NT2/D1 (cell line): ENCODE measurements around the gene BUD13.

Experiments used
- DNase-seq: peaks from one replicate; pipeline ENCODE4 v3.0.0-alpha.2; 2011; ENCODE audit warnings: low read depth, low spot score
- H3K27me3 ChIP-seq: 2 replicates; pipeline ENCODE4 v1.6.0; 2011; ENCODE audit warnings: mild to moderate bottlenecking; ENCODE audit not compliant: insufficient read length, insufficient read depth
- H3K36me3 ChIP-seq: 2 replicates; pipeline ENCODE4 v1.6.1; 2011; ENCODE audit warnings: mild to moderate bottlenecking, low read length, mixed read lengths; ENCODE audit not compliant: insufficient read depth, insufficient read length
- H3K4me1 ChIP-seq: 2 replicates; pipeline ENCODE4 v1.5.1; 2011; ENCODE audit not compliant: insufficient read depth, insufficient read length
- H3K4me3 ChIP-seq: 2 replicates; pipeline ENCODE4 v1.5.1; 2011; ENCODE audit warnings: low read depth; ENCODE audit not compliant: insufficient read length
- H3K9ac ChIP-seq: 2 replicates; pipeline ENCODE4 v1.6.0; 2011; ENCODE audit warnings: low read depth; ENCODE audit not compliant: insufficient read length
- H3K9me3 ChIP-seq: 2 replicates; pipeline ENCODE4 v1.5.1; 2011; ENCODE audit warnings: mild to moderate bottlenecking, low read length; ENCODE audit not compliant: insufficient read depth
- SUZ12 ChIP-seq: IDR thresholded peaks from 2 replicates; pipeline ENCODE4 v1.6.1; 2011; ENCODE audit not compliant: insufficient read length, insufficient read depth; ENCODE audit errors: extremely low read depth
- YY1 ChIP-seq: IDR thresholded peaks from 2 replicates; pipeline ENCODE4 v1.6.1; 2011; ENCODE audit not compliant: insufficient read length, insufficient read depth
- ZNF274 ChIP-seq: IDR thresholded peaks from 2 replicates; pipeline ENCODE4 v1.6.1; 2011; ENCODE audit warnings: mild to moderate bottlenecking, low read depth, low read length

Gene BUD13

GRCh38 chr11:116787436-116787785 is 14.6 kb upstream of the BUD13 start:
- H3K4me1 ChIP-seq = peaks cover 8% of the 10 kb centered on the region
- DNase-seq = no peak
- H3K9me3 ChIP-seq = no peaks in the 10 kb centered on the region
- TF ChIP-seq YY1 = no peak
- TF ChIP-seq ZNF274 = no peak
- TF ChIP-seq SUZ12 = no peak
- H3K27me3 ChIP-seq = peaks cover 25% of the 10 kb centered on the region
- H3K36me3 ChIP-seq = peaks cover 47% of the 10 kb centered on the region
- peak overlapping the region; percentile 74 for H3K4me3 ChIP-seq
- peak overlapping the region; percentile 86 for H3K9ac ChIP-seq

- peaks cover 25% of the 10 kb centered on the region for H3K27me3 ChIP-seq
- peaks cover 51% of the 10 kb centered on the region for H3K36me3 ChIP-seq
- peak overlapping the region; percentile 74 for H3K4me3 ChIP-seq
- no peaks in the 10 kb centered on the region for H3K9me3 ChIP-seq
- TF ChIP-seq ZNF274 = no peak
- no peak for TF ChIP-seq YY1
- TF ChIP-seq SUZ12 = no peak
- peaks cover 8% of the 10 kb centered on the region for H3K4me1 ChIP-seq
- H3K9ac ChIP-seq = peak overlapping the region; percentile 86
- no peak for DNase-seq
These were observed 14.2 kb upstream of the BUD13 start for GRCh38 chr11:116786966-116787365.

DNA sequence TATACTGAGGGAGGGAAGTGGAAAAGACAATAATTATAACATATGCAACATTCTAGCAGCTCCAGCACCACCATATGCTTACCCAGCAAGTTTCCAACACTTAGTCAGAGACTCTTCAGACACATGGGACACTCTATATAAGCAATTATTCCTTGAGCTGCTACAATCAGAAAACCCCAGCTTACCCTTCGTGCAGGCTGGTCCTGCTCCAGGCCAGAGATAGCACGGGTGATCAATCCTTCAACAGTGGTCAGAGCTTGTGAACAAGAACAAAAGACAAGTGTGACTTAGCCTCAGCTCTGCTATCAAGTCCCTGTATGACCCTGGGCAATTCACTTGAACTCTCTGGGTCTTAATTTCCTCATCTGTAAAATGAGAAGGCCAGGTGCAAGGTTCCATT is 13.5 kb upstream of the BUD13 start:
- no peak for DNase-seq
- Histone ChIP-seq H3K9ac (no peak overlapping the region), H3K9me3 (no peaks in the 10 kb centered on the region), H3K4me3 (no peak overlapping the region), H3K4me1 (peaks cover 3% of the 10 kb centered on the region), H3K36me3 (peaks cover 53% of the 10 kb centered on the region), H3K27me3 (peaks cover 25% of the 10 kb centered on the region)
- TF ChIP-seq ZNF274 (no peak), SUZ12 (no peak), YY1 (no peak)

DNA sequence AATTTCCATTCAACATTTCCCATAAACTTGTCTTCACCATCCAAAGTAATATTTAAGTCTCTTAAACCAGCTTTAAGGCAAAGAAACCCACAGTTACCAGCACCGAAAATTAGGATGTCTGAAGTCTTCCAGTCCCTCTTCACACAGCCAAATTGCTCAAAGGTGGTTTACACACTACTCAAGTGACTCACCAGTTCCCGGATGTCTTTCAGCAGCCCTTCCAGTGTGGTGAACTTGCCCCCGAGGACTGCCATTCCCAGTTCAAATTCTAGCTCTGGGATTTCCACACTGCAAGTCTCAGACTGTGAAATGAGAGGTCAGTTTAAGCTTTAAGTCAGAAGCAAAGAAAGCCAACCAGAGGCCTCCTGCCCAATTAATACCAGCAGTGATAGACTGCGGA is 9.9 kb upstream of the BUD13 start:
- Histone ChIP-seq H3K4me1 (no peaks in the 10 kb centered on the region), H3K4me3 (no peak overlapping the region), H3K9ac (no peak overlapping the region), H3K27me3 (no peaks in the 10 kb centered on the region), H3K36me3 (peaks cover 82% of the 10 kb centered on the region), H3K9me3 (no peaks in the 10 kb centered on the region)
- no peak for DNase-seq
- TF ChIP-seq YY1 (no peak), ZNF274 (no peak), SUZ12 (no peak)

DNA sequence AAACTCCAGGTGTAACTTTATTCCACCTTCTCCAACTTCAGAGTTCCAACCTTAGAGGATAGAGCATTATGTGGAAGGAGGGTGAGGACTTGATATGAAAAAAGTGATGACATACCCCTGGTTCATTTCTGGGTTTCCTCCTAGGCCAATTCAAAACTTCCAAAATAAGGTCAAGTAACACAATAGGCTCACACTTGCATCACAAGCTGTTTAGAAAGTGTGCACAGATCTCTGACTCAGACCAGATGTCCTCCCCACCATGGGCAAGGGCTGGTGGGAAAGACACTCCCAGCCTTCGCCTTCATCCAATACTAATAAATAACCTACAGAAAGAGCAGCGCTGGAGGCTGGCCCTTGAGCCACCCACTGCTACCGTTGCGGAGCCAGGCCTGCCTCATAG is 5.8 kb upstream of the BUD13 start:
- Histone ChIP-seq H3K4me3 (no peak overlapping the region), H3K9ac (no peak overlapping the region), H3K27me3 (no peaks in the 10 kb centered on the region), H3K9me3 (no peaks in the 10 kb centered on the region), H3K36me3 (peaks cover 59% of the 10 kb centered on the region), H3K4me1 (no peaks in the 10 kb centered on the region)
- no peak for DNase-seq
- TF ChIP-seq SUZ12 (no peak), ZNF274 (no peak), YY1 (no peak)

DNA sequence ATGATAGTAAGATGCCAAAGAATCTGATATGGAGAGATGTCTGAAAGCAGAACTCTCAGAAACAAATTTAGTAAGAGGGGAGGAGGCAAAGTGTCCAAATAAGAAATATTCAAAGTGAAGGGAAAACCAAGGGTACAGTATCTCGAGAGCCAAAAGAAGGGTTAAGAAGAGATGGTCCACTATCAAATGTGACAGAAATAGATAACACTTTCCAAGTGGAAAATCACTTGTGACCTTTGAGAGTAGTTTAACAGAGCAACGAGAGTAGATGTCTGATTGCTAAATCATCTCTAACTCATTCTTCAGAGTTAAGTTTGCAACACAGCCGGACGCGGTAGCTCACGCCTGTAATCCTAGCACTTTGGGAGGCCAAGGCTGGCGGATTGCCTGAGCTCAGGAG is 4.3 kb upstream of the BUD13 start:
- TF ChIP-seq SUZ12 (no peak), ZNF274 (no peak), YY1 (no peak)
- no peak for DNase-seq
- Histone ChIP-seq H3K4me1 (no peaks in the 10 kb centered on the region), H3K27me3 (no peaks in the 10 kb centered on the region), H3K9me3 (no peaks in the 10 kb centered on the region), H3K9ac (no peak overlapping the region), H3K4me3 (no peak overlapping the region), H3K36me3 (peaks cover 45% of the 10 kb centered on the region)

DNA sequence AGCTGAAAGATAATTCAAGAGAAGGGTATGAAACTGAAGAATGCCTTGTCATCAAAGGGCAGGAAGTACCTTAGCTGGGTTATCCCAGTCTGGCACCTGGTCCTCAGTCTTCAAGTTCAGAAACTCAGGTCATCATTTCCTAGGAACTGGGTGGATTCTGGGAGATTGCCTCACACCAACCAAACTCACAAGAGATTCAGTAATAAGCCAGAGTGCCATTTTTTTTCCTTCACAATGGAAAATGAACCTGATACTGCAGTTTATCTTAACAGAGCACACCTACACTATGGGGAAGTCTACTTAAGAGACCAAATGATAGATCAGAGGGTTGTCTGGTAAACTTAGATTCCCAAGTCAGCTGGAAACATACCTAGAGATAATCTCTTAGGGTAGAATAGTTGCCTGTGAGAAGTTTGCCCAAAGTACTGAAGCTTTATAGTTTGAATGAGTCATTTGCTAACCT is 3.8 kb upstream of the BUD13 start:
- Histone ChIP-seq H3K9ac (no peak overlapping the region), H3K36me3 (peaks cover 41% of the 10 kb centered on the region), H3K27me3 (no peaks in the 10 kb centered on the region), H3K4me1 (no peaks in the 10 kb centered on the region), H3K9me3 (no peaks in the 10 kb centered on the region), H3K4me3 (no peak overlapping the region)
- no peak for DNase-seq
- TF ChIP-seq SUZ12 (no peak), YY1 (no peak), ZNF274 (no peak)

- no peak overlapping the region for H3K4me3 ChIP-seq
- no peaks in the 10 kb centered on the region for H3K4me1 ChIP-seq
- no peaks in the 10 kb centered on the region for H3K27me3 ChIP-seq
- no peak for DNase-seq
- H3K9me3 ChIP-seq = no peaks in the 10 kb centered on the region
- no peak overlapping the region for H3K9ac ChIP-seq
- peaks cover 38% of the 10 kb centered on the region for H3K36me3 ChIP-seq
- TF ChIP-seq SUZ12 (no peak), YY1 (no peak), ZNF274 (no peak)
These were observed 3.2 kb upstream of the BUD13 start for GRCh38 chr11:116775975-116776374.
